B cell (primary cell): ENCODE data around the gene RAB4A. TPM values are rescaled to one million over a fixed set of nuclear protein-coding genes. Genes with fewer than 3 reads are reported as not detected.

Source experiments
- ATAC-seq: fragments of 200-7000 bp; cut with Tn5 transposase; one replicate; pipeline ENCODE4 v1.10.0; 2021; ENCODE audit warnings: low read depth, mild to moderate bottlenecking, moderate number of reproducible peaks, moderate library complexity
- CTCF ChIA-PET: fragments of 350-600 bp; sonication (Branson Sonifier 250); formaldehyde crosslinking; loops from one replicate; lab custom pipeline; 2021; ENCODE audit warnings: antibody characterized with exemption, inconsistent platforms; lab: Charles Lee
- POLR2A ChIA-PET: fragments of 350-600 bp; sonication (Branson Sonifier 250); formaldehyde crosslinking; loops from one replicate; lab custom pipeline; 2021; ENCODE audit warnings: antibody characterized with exemption; lab: Charles Lee
- DNase-seq: peaks from one replicate; pipeline ENCODE4 v3.0.0; 2013
- H2AFZ ChIP-seq: 2 replicates; pipeline ENCODE4 v1.6.1; 2012; ENCODE audit warnings: mild to moderate bottlenecking, low read depth, low read length; ENCODE audit not compliant: insufficient read depth, poor library complexity, severe bottlenecking
- H3K27ac ChIP-seq, 2 donors: 1 replicate in 1 of 2; 2 replicates in 1 of 2; pipeline ENCODE4 v1.5.1; 2012 to 2013; ENCODE audit warnings: low read length in 2 of 2, mild to moderate bottlenecking in 2 of 2, moderate library complexity in 1 of 2
- H3K27me3 ChIP-seq, 4 experiments: fragments of 200-600 bp in 1 of 4; sonication (generic) in 1 of 4; replicated peaks in 1 of 4; 1 replicate in 2 of 4; 2 replicates in 2 of 4; pipeline versions ENCODE4 v1.6.1 to v1.7.0; 2013 to 2016; ENCODE audit warnings: low read length in 3 of 4, mild to moderate bottlenecking in 2 of 4, mixed read lengths in 1 of 4, moderate library complexity in 1 of 4; ENCODE audit not compliant: insufficient read depth in 4 of 4, control insufficient read depth in 3 of 4; ENCODE audit errors: control extremely low read depth in 1 of 4
- H3K36me3 ChIP-seq, 2 experiments: replicated peaks in 1 of 2; 1 replicate in 1 of 2; 2 replicates in 1 of 2; pipeline versions ENCODE4 v1.6.1 to v1.7.1; 2013; ENCODE audit warnings: low read length in 1 of 2; ENCODE audit not compliant: insufficient read depth in 2 of 2, control insufficient read depth in 1 of 2; ENCODE audit errors: control extremely low read depth in 1 of 2, extremely low read depth in 1 of 2
- H3K4me1 ChIP-seq, 2 donors: fragments of 200-600 bp in 1 of 2; sonication (generic) in 1 of 2; 1 replicate in 1 of 2; 2 replicates in 1 of 2; pipeline versions ENCODE4 v1.5.1 to v1.6.1; 2013 to 2017; ENCODE audit warnings: low read length in 2 of 2; ENCODE audit not compliant: control insufficient read depth in 2 of 2, insufficient read depth in 2 of 2
- H3K4me2 ChIP-seq: replicated peaks from 2 replicates; pipeline ENCODE3; 2012; ENCODE audit warnings: mild to moderate bottlenecking, low read depth, low read length; ENCODE audit not compliant: poor library complexity, severe bottlenecking
- H3K4me3 ChIP-seq, 5 experiments: fragments of 200-600 bp in 1 of 5; sonication (generic) in 1 of 5; 1 replicate in 3 of 5; 2 replicates in 2 of 5; pipeline versions ENCODE4 v1.5.1 to v1.7.0; 2011 to 2016; ENCODE audit warnings: low read length in 4 of 5, mild to moderate bottlenecking in 4 of 5, low read depth in 2 of 5, control low read depth in 1 of 5, moderate library complexity in 1 of 5; ENCODE audit not compliant: insufficient read depth in 1 of 5; ENCODE audit errors: control extremely low read depth in 1 of 5, extremely low read depth in 1 of 5
- H3K79me2 ChIP-seq: fragments of 200-600 bp; sonication (generic); one replicate; pipeline ENCODE4 v1.6.0; 2016; ENCODE audit warnings: low read length; ENCODE audit not compliant: control insufficient read depth, insufficient read depth
- H3K9ac ChIP-seq: fragments of 200-600 bp; sonication (generic); 2 replicates; pipeline ENCODE4 v1.6.1; 2017; ENCODE audit warnings: mild to moderate bottlenecking, low read length, moderate library complexity
- H3K9me3 ChIP-seq, 3 donors: one replicate each; pipeline versions ENCODE4 v1.6.1 to v1.7.1; 2013; ENCODE audit warnings: low read length in 2 of 3; ENCODE audit not compliant: control insufficient read depth in 2 of 3, insufficient read depth in 1 of 3; ENCODE audit errors: control extremely low read depth in 1 of 3
- H4K20me1 ChIP-seq: 2 replicates; pipeline ENCODE4 v1.6.0; 2012; ENCODE audit warnings: mild to moderate bottlenecking, low read length; ENCODE audit not compliant: insufficient read depth, control insufficient read depth, poor library complexity, severe bottlenecking
- H3K27ac Mint-ChIP-seq: one replicate; pipeline ENCODE4 v1.8.0; 2021; ENCODE audit warnings: mixed read lengths
- H3K27me3 Mint-ChIP-seq: one replicate; pipeline ENCODE4 v1.8.0; 2021; ENCODE audit warnings: mixed read lengths
- H3K4me1 Mint-ChIP-seq: one replicate; pipeline ENCODE4 v1.8.0; 2021; ENCODE audit warnings: mixed read lengths
- H3K4me3 Mint-ChIP-seq: one replicate; pipeline ENCODE4 v1.8.0; 2021; ENCODE audit warnings: mixed read lengths
- H3K9me3 Mint-ChIP-seq: one replicate; pipeline ENCODE4 v1.8.0; 2022; ENCODE audit warnings: mixed read lengths; ENCODE audit not compliant: insufficient read depth
- CTCF ChIP-seq: fragments of 200-600 bp; IDR thresholded peaks from one replicate; pipeline ENCODE4 v1.8.0; 2022; ENCODE audit warnings: antibody characterized with exemption, mild to moderate bottlenecking
- EZH2 ChIP-seq: IDR thresholded peaks from 2 replicates; pipeline ENCODE4 v1.6.1; 2012; ENCODE audit warnings: borderline replicate concordance, low read depth, mild to moderate bottlenecking, moderate library complexity, low read length; ENCODE audit not compliant: insufficient read depth, poor library complexity, severe bottlenecking
- WGBS: methylation state at CpG from one replicate; pipeline ENCODE4 v1.1.5; 2013; ENCODE audit warnings: missing lambda C conversion rate; ENCODE audit not compliant: insufficient coverage; 5-methylcytosine and 5-hydroxymethylcytosine counted together
- intact Hi-C: fragments of 100-400 bp; cut with micrococcal nuclease; formaldehyde crosslinking; loops from one replicate; pipeline ENCODE4 v1.10.0; 2022
- polyA plus RNA-seq: library from polyadenylated mRNA; depleted of rRNA; stranded (reverse); fragments of >200 nt; gene quantifications from 2 replicates; pipeline ENCODE4 v1.2.3, GENCODE V29; 2012
- total RNA-seq, 2 donors: library from RNA; stranded (reverse); fragments of 120-200 nt in 1 of 2; gene quantifications; 1 replicate in 1 of 2; 2 replicates in 1 of 2; pipeline versions ENCODE4 v1.2.3 to v1.2.4, GENCODE V29; 2013 to 2022

RAB4A gene
- total and polyA plus RNA-seq, 2 donors (not counting 1 experiment from before 2014, with no cell fraction given) = 14.7 to 49.7 TPM

DNA sequence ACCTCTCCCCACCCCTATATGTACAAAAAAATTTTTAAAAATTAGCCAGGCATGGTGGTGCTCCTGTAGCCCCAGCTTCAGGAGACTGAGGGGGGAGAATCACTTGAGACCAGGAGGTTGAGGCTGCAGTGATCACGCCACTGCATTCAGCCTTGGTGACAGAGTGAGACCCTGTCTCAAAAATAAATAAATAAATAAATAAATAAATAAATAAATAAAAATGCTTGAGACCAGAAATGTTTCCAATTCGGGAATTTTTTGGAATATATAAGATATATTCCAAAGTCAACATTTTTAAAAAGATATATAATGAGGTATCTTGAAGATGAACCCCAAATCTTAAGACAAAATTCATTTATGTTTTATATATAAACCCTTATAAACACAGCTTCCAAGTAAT is 42.4 kb upstream of the RAB4A start:
- no peak overlapping the region for H3K4me3 Mint-ChIP-seq
- H3K4me1 Mint-ChIP-seq = peaks cover 10% of the 10 kb centered on the region
- no peaks in the 10 kb centered on the region for H3K79me2 ChIP-seq
- WGBS = no CpG with 5 or more reads among the region's 2 CpGs
- H2AFZ ChIP-seq = no peak overlapping the region
- DNase-seq = no peak
- no peak overlapping the region for H3K4me2 ChIP-seq
- ATAC-seq = no peak
- no peak overlapping the region for H3K27ac ChIP-seq
- peaks cover 46% of the 10 kb centered on the region for H3K27me3 Mint-ChIP-seq
- H3K9me3 ChIP-seq = no peaks in the 10 kb centered on the region
- no peak overlapping the region for H3K4me3 ChIP-seq
- intact Hi-C loops = no loop called here
- POLR2A ChIA-PET = no interaction called here
- H3K4me1 ChIP-seq = peaks cover 4 to 5% of the 10 kb centered on the region in 2 donors
- no peak for TF ChIP-seq EZH2
- no peak for TF ChIP-seq CTCF
- no peaks in the 10 kb centered on the region for H4K20me1 ChIP-seq
- H3K36me3 ChIP-seq = no peaks in the 10 kb centered on the region
- no peak overlapping the region for H3K9ac ChIP-seq
- CTCF ChIA-PET = interaction anchor here (1.0 to 10.0 kb wide), 8 partner anchors 8 to 567 kb away, joined by 3 to 147 read pairs (median 6); partner anchors contain the start of gene RHOU
- no peaks in the 10 kb centered on the region for H3K9me3 Mint-ChIP-seq
- no peak overlapping the region for H3K27ac Mint-ChIP-seq
- H3K27me3 ChIP-seq = peaks cover 0 to 34% (median 16%) of the 10 kb centered on the region in 4 experiments

DNA sequence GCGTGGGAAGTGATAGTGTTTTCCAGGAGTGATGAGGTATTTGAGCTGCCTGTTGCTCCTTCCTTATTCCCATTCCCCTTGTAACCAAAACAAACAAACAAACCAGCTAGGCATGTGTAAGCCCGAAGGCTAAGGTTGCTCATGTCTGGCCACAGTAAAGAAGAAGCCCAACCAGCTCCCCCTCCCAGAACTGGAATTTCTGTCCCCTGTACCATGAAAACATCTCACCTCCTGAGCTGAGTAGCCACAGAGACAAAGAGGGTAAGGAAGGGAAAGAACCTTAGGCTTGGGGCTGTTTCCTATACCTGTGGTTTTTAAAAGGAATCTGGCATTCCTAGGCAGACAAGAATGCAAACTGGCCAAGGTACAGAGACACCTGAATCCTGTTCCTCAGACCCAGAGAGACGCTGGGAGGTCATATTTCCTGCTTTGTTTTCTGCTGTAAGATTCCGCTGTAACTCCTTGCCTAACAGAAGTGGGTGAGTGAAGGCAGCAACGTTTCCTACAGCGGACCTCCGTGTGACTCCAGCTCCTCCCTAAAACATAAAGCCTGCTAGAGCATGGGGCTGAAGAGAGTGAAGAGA is 41.7 kb upstream of the RAB4A start:
- peaks cover 0 to 34% (median 16%) of the 10 kb centered on the region in 4 experiments for H3K27me3 ChIP-seq
- POLR2A ChIA-PET = no interaction called here
- H3K4me1 ChIP-seq = peaks cover 4 to 5% of the 10 kb centered on the region in 2 donors
- Mint-ChIP-seq H3K27ac (no peak overlapping the region), H3K9me3 (no peaks in the 10 kb centered on the region), H3K4me3 (no peak overlapping the region), H3K27me3 (peaks cover 53% of the 10 kb centered on the region), H3K4me1 (peaks cover 10% of the 10 kb centered on the region)
- no peak overlapping the region for H3K9ac ChIP-seq
- DNase-seq (no peak), ATAC-seq (no peak)
- WGBS = 56% methylated on average over 3 of the region's 7 CpGs
- intact Hi-C loops = no loop called here
- H3K79me2 ChIP-seq = no peaks in the 10 kb centered on the region
- CTCF ChIA-PET = interaction anchor here (0.7 to 10.0 kb wide), 7 partner anchors 8 to 728 kb away, joined by 3 to 147 read pairs (median 3); no protein-coding TSS in a partner anchor
- no peak overlapping the region for H2AFZ ChIP-seq
- H4K20me1 ChIP-seq = no peaks in the 10 kb centered on the region
- no peak overlapping the region for H3K4me3 ChIP-seq
- no peaks in the 10 kb centered on the region for H3K36me3 ChIP-seq
- no peaks in the 10 kb centered on the region for H3K9me3 ChIP-seq
- H3K4me2 ChIP-seq = no peak overlapping the region
- TF ChIP-seq EZH2 (no peak), CTCF (no peak)
- no peak overlapping the region for H3K27ac ChIP-seq
